Airway epithelial cell (primary cell): ENCODE results near the gene IGFBP7. TPM values are rescaled to one million over a fixed set of nuclear protein-coding genes. Genes with fewer than 3 reads are reported as not detected.

Experiments
- total RNA-seq: library from RNA; depleted of rRNA; stranded (reverse); fragments of >200 nt; gene quantifications from 2 replicates; pipeline ENCODE4 v1.2.3, GENCODE V29; 2015

IGFBP7 gene
- 178 and 220 TPM in 2 replicates for total RNA-seq

GRCh38 chr4:57109847-57110639 is at the start of gene IGFBP7:
Gene IGFBP7, minus strand, starts transcription at chr4:57110385. Its CDS starts 34 bp downstream, at chr4:57110351.

Other genes starting within 250 kb of the IGFBP7 start
- gene REST, start 202.5 kb downstream of the IGFBP7 start, total RNA-seq: 17.5 and 24.4 TPM in 2 replicates
- gene NOA1, start 132.8 kb downstream of the IGFBP7 start, total RNA-seq: 27.1 and 29.0 TPM in 2 replicates
- 82.4 and 82.5 TPM in 2 replicates for gene POLR2B, start 131.5 kb downstream of the IGFBP7 start, total RNA-seq